PC-3 (cell line): ENCODE results near the gene NDUFA7.

Source experiments
- EZH2 ChIP-seq: fragments of 300-600 bp; sonication (generic); IDR thresholded peaks from one replicate; pipeline ENCODE4 v1.6.1; 2017; ENCODE audit warnings: antibody characterized with exemption, mild to moderate bottlenecking, low read length; ENCODE audit not compliant: unreplicated experiment
- EZH2phosphoT487 ChIP-seq: fragments of 300-600 bp; sonication (generic); IDR thresholded peaks from 2 replicates; pipeline ENCODE4 v1.6.1; 2018; ENCODE audit warnings: mild to moderate bottlenecking, antibody characterized with exemption, low read length, borderline replicate concordance
- TF ChIP-seq, protein P1 (sequence below): fragments of 300-600 bp; sonication (generic); conservative IDR thresholded peaks from 2 replicates; pipeline ENCODE4 v1.5.1; 2017; ENCODE audit warnings: antibody characterized with exemption, low read depth, mild to moderate bottlenecking, low read length

DNA sequence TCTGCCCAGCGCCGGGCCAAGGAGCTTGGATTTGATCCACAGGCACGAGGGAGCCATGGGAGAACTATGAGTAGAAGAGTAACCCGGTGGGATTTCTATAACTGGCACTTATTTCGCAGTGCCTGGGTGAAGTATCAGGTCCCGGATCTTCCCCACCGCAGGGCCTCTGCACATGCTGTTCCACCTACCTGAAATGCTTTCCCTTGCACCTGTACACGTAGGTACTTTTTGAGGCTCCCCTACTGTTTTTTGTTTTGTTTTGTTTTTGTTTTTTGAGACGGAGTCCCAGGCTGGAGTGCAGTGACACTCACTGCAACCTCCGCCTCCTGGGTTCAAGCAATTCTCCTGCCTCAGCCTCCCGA is 22.3 kb upstream of the NDUFA7 start:
- no peak for TF ChIP-seq EZH2phosphoT487
- TF ChIP-seq, protein P1, sequence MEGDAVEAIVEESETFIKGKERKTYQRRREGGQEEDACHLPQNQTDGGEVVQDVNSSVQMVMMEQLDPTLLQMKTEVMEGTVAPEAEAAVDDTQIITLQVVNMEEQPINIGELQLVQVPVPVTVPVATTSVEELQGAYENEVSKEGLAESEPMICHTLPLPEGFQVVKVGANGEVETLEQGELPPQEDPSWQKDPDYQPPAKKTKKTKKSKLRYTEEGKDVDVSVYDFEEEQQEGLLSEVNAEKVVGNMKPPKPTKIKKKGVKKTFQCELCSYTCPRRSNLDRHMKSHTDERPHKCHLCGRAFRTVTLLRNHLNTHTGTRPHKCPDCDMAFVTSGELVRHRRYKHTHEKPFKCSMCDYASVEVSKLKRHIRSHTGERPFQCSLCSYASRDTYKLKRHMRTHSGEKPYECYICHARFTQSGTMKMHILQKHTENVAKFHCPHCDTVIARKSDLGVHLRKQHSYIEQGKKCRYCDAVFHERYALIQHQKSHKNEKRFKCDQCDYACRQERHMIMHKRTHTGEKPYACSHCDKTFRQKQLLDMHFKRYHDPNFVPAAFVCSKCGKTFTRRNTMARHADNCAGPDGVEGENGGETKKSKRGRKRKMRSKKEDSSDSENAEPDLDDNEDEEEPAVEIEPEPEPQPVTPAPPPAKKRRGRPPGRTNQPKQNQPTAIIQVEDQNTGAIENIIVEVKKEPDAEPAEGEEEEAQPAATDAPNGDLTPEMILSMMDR: no peak
- TF ChIP-seq EZH2: no peak
